AG04450 (cell line): Measurements from ENCODE around the gene WFDC2. TPM values are rescaled to one million over a fixed set of nuclear protein-coding genes. Genes with fewer than 3 reads are reported as not detected.

Experiments
- CTCF ChIA-PET: fragments of 300-600, 350-600 bp; formaldehyde crosslinking; extraction: SDS; loops from one replicate; lab custom pipeline; 2022; ENCODE audit warnings: antibody characterized with exemption, inconsistent platforms; lab: Charles Lee
- POLR2A ChIA-PET: fragments of 350-600 bp; formaldehyde crosslinking; extraction: SDS; loops from one replicate; lab custom pipeline; 2021; ENCODE audit warnings: antibody characterized with exemption, inconsistent platforms; lab: Yijun Ruan, JAX
- DNase-seq: peaks from one replicate; pipeline ENCODE4 v3.0.0-alpha.2; 2011; ENCODE audit warnings: low read depth, low spot score
- H3K27ac ChIP-seq: one replicate; pipeline ENCODE4 v1.5.1; 2012; ENCODE audit warnings: low read depth, low read length, control low read depth
- H3K27me3 ChIP-seq: one replicate; pipeline ENCODE4 v1.6.0; 2012; ENCODE audit warnings: low read length; ENCODE audit not compliant: control insufficient read depth, insufficient read depth
- H3K4me3 ChIP-seq: 2 replicates; pipeline ENCODE4 v1.5.1; 2011; ENCODE audit warnings: mild to moderate bottlenecking, low read depth, low read length, control low read depth
- H3K9me3 ChIP-seq: 2 replicates; pipeline ENCODE4 v1.5.1; 2012; ENCODE audit warnings: low read length; ENCODE audit not compliant: control insufficient read depth, insufficient read depth
- polyA plus RNA-seq: library from polyadenylated mRNA; depleted of rRNA; stranded (reverse); fragments of >200 nt; gene quantifications from 2 replicates; pipeline ENCODE4 v1.2.3, GENCODE V29; 2011
- TF ChIP-seq, protein P1 (sequence below): IDR thresholded peaks from 2 replicates; pipeline ENCODE4 v1.5.1; 2011; ENCODE audit warnings: low read depth, low read length, control low read depth, inconsistent platforms

Gene WFDC2
- polyA plus RNA-seq, 1 experiment: not detected

GRCh38 chr20:45452772-45453691 lies 16.5 kb upstream of the WFDC2 start:
- ChIA-PET CTCF (interaction anchor here (0.5 to 3.3 kb wide), 8 partner anchors 17 to 666 kb away, joined by 3 to 17 read pairs (median 4); partner anchors contain the start of gene SYS1), POLR2A (no interaction called here)
- no peak overlapping the region for H3K27ac ChIP-seq
- TF ChIP-seq, protein P1, sequence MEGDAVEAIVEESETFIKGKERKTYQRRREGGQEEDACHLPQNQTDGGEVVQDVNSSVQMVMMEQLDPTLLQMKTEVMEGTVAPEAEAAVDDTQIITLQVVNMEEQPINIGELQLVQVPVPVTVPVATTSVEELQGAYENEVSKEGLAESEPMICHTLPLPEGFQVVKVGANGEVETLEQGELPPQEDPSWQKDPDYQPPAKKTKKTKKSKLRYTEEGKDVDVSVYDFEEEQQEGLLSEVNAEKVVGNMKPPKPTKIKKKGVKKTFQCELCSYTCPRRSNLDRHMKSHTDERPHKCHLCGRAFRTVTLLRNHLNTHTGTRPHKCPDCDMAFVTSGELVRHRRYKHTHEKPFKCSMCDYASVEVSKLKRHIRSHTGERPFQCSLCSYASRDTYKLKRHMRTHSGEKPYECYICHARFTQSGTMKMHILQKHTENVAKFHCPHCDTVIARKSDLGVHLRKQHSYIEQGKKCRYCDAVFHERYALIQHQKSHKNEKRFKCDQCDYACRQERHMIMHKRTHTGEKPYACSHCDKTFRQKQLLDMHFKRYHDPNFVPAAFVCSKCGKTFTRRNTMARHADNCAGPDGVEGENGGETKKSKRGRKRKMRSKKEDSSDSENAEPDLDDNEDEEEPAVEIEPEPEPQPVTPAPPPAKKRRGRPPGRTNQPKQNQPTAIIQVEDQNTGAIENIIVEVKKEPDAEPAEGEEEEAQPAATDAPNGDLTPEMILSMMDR: no peak
- no peak for DNase-seq
- no peaks in the 10 kb centered on the region for H3K9me3 ChIP-seq
- H3K27me3 ChIP-seq: peaks cover 13% of the 10 kb centered on the region
- no peak overlapping the region for H3K4me3 ChIP-seq

- CTCF ChIA-PET: no interaction called here
- Histone ChIP-seq H3K27me3 (peaks cover 20% of the 10 kb centered on the region), H3K27ac (no peak overlapping the region), H3K4me3 (no peak overlapping the region), H3K9me3 (no peaks in the 10 kb centered on the region)
- TF ChIP-seq, protein P1: peak; percentile 14; the same call in 1 of the 2 replicates
- POLR2A ChIA-PET: no interaction called here
- no peak for DNase-seq
Observed at GRCh38 chr20:45456632-45457031, 12.9 kb upstream of the WFDC2 start.

- DNase-seq: no peak
- H3K9me3 ChIP-seq: no peaks in the 10 kb centered on the region
- no peak overlapping the region for H3K4me3 ChIP-seq
- TF ChIP-seq, protein P1: peak; percentile 38
- ChIA-PET CTCF (interaction anchor here (0.6 to 1.8 kb wide), 6 partner anchors 23 to 404 kb away, joined by 3 to 7 read pairs (median 4); no protein-coding TSS in a partner anchor), POLR2A (no interaction called here)
- no peak overlapping the region for H3K27ac ChIP-seq
- H3K27me3 ChIP-seq: peaks cover 13% of the 10 kb centered on the region
Observed at GRCh38 chr20:45459606-45460005, 9.9 kb upstream of the WFDC2 start.

DNA sequence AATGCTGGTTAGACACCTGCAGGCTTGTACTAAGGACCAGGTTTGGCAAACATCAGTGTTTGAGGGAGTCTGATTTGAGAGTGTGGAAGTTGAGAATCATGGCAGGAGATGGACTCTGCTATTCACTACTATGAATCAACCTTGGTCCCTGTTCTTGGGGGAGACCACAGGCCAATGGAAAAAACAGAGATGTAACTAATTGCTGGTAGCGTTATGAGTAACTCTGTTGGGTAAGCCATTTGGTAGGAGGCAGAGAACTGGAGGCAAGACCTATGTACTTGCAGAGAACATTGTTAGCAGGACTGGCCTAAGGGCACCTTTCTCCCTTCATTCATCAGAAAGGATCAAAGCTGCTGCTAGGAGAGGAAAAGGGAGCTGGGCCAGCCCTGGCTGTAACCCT lies 8.3 kb upstream of the WFDC2 start:
- ChIA-PET CTCF (interaction anchor here (1.1 to 4.9 kb wide), 2 partner anchors 11 to 149 kb away, joined by 4 to 15 read pairs; no protein-coding TSS in a partner anchor), POLR2A (no interaction called here)
- Histone ChIP-seq H3K27me3 (peaks cover 13% of the 10 kb centered on the region), H3K9me3 (no peaks in the 10 kb centered on the region), H3K4me3 (no peak overlapping the region), H3K27ac (no peak overlapping the region)
- DNase-seq: no peak
- TF ChIP-seq, protein P1: no peak
